K562 (cell line): ENCODE data around the gene CLTA. TPM values are rescaled to one million over a fixed set of nuclear protein-coding genes. Genes with fewer than 3 reads are reported as not detected.

Experiments used
- ATAC-seq: fragments of 200-7000 bp; cut with Tn5 transposase; 3 replicates; pipeline ENCODE4 v1.9.1; 2020; ENCODE audit warnings: moderate library complexity
- BruUV-seq: library from RNA; stranded (reverse); fragments of 400-500 nt; replicated peaks from 2 replicates; lab custom pipeline; 2021; lab: Mats Ljungman, UMichigan
- CTCF ChIA-PET: fragments of 300-600 bp; formaldehyde crosslinking; extraction: SDS; loops from one replicate; lab custom pipeline; 2021; ENCODE audit warnings: low intra/inter-chr PET ratio; lab: Yijun Ruan, JAX
- POLR2A ChIA-PET: fragments of 300-600, 350-650 bp; sonication (Branson Sonifier 250); formaldehyde crosslinking; extraction: SDS; loops from one replicate; lab custom pipeline; 2021; ENCODE audit warnings: antibody characterized with exemption, inconsistent platforms; lab: Yijun Ruan, JAX
- DNase-seq, 4 experiments: peaks; one replicate each; pipeline versions ENCODE4 v3.0.0 to v3.0.0-alpha.2; 2011 to 2018; ENCODE audit warnings: low spot score in 3 of 4, mixed read lengths in 3 of 4; ENCODE audit errors: extremely low read depth in 1 of 4
- FAIRE-seq: peaks from 2 replicates; lab custom pipeline; 2011; peaks lifted over from hg19 to GRCh38; lab: Jason Lieb, UNC
- H2AFZ ChIP-seq: 2 replicates; pipeline ENCODE4 v1.6.0; 2011; ENCODE audit warnings: low read depth, low read length, control low read depth, inconsistent platforms
- H3K27ac ChIP-seq: fragments of 200-600 bp; 3 replicates; pipeline ENCODE4 v1.8.0; 2011; ENCODE audit warnings: low read depth, mild to moderate bottlenecking, control low read depth, inconsistent platforms, low read length, moderate library complexity, mixed read lengths; ENCODE audit errors: extremely low read depth
- H3K27me3 ChIP-seq, 2 experiments: fragments of 300-600 bp in 1 of 2; 2 replicates in 1 of 2; 3 replicates in 1 of 2; pipeline versions ENCODE4 v1.6.0 to v1.8.0; 2011; ENCODE audit warnings: inconsistent platforms in 2 of 2, low read length in 2 of 2, mild to moderate bottlenecking in 1 of 2, mixed read lengths in 1 of 2, moderate library complexity in 1 of 2; ENCODE audit not compliant: control insufficient read depth in 2 of 2, insufficient read depth in 2 of 2
- H3K36me3 ChIP-seq: fragments of 300-600 bp; 3 replicates; pipeline ENCODE4 v1.8.0; 2011; ENCODE audit warnings: mild to moderate bottlenecking, low read length, inconsistent platforms; ENCODE audit not compliant: control insufficient read depth, insufficient read depth
- H3K4me1 ChIP-seq, 2 experiments: fragments of 200-600 bp in 1 of 2; replicated peaks in 1 of 2; 2 replicates in 1 of 2; 3 replicates in 1 of 2; pipeline versions ENCODE4 v1.5.1 to v1.8.0; 2011; ENCODE audit warnings: inconsistent platforms in 2 of 2, low read length in 2 of 2, mild to moderate bottlenecking in 1 of 2, mixed read lengths in 1 of 2, moderate library complexity in 1 of 2; ENCODE audit not compliant: control insufficient read depth in 2 of 2, insufficient read depth in 2 of 2
- H3K4me2 ChIP-seq: 2 replicates; pipeline ENCODE4 v1.6.1; 2011; ENCODE audit warnings: low read length, control low read depth, inconsistent platforms, mixed read lengths; ENCODE audit not compliant: insufficient read depth
- H3K4me3 ChIP-seq: fragments of 200-600 bp; sonication (generic), shearing (Covaris generic); 2 replicates; pipeline ENCODE4 v1.5.1; 2016; ENCODE audit warnings: control low read depth, inconsistent platforms
- H3K79me2 ChIP-seq: fragments of 200-600 bp; 3 replicates; pipeline ENCODE4 v1.8.0; 2011; ENCODE audit warnings: low read length, inconsistent platforms; ENCODE audit not compliant: control insufficient read depth, insufficient read depth
- H3K9ac ChIP-seq, 2 experiments: 2 replicates each; pipeline versions ENCODE4 v1.6.0 to v1.6.1; 2011; ENCODE audit warnings: low read depth in 2 of 2, low read length in 2 of 2, control low read depth in 1 of 2, inconsistent platforms in 1 of 2, mild to moderate bottlenecking in 1 of 2, mixed read lengths in 1 of 2; ENCODE audit not compliant: insufficient read depth in 1 of 2
- H3K9me1 ChIP-seq: one replicate; pipeline ENCODE4 v1.6.0; 2011; ENCODE audit warnings: inconsistent platforms, mild to moderate bottlenecking, low read length, moderate library complexity; ENCODE audit not compliant: control insufficient read depth, insufficient read depth
- H3K9me3 ChIP-seq: replicated peaks from 2 replicates; pipeline ENCODE4 v1.5.1; 2011; ENCODE audit warnings: low read depth, low read length, inconsistent platforms; ENCODE audit not compliant: control insufficient read depth, insufficient read depth
- H4K20me1 ChIP-seq: replicated peaks from 2 replicates; pipeline ENCODE4 v1.6.1; 2011; ENCODE audit warnings: low read length, inconsistent platforms, mixed read lengths; ENCODE audit not compliant: control insufficient read depth, insufficient read depth
- ARID2 ChIP-seq: fragments of 450-650 bp; IDR thresholded peaks from 2 replicates; pipeline ENCODE4 v1.6.1; 2017; ENCODE audit warnings: antibody characterized with exemption, mild to moderate bottlenecking
- HDGF ChIP-seq: fragments of 450-650 bp; IDR thresholded peaks from 2 replicates; pipeline ENCODE4 v1.6.1; 2016
- ILF3 ChIP-seq: fragments of 450-650 bp; IDR thresholded peaks from 2 replicates; pipeline ENCODE4 v1.6.1; 2018; ENCODE audit warnings: antibody characterized with exemption, mild to moderate bottlenecking, moderate library complexity, borderline replicate concordance
- NCOA2 ChIP-seq, 2 experiments: fragments of 450-650 bp; IDR thresholded peaks; 2 replicates each; pipeline ENCODE4 v1.6.1; 2018; ENCODE audit warnings: mild to moderate bottlenecking in 2 of 2, moderate library complexity in 1 of 2; ENCODE audit not compliant: partially characterized antibody in 2 of 2
- NFIC ChIP-seq: fragments of 450-650 bp; IDR thresholded peaks from 2 replicates; pipeline ENCODE4 v1.6.1; 2017; ENCODE audit warnings: mild to moderate bottlenecking, inconsistent platforms
- WGBS: fragments of 100-300 bp; shearing (Covaris generic); methylation state at CpG from one replicate; pipeline ENCODE4 v1.1.6; 2016; ENCODE audit warnings: low coverage, mixed read lengths; ENCODE audit not compliant: insufficient coverage; ENCODE audit errors: missing lambda C conversion rate; 5-methylcytosine and 5-hydroxymethylcytosine counted together
- in situ Hi-C: fragments of 300-500 bp; cut with MboI; formaldehyde crosslinking; loops from 4 replicates; pipeline ENCODE4 v1.15.0; 2018; ENCODE audit warnings: inconsistent platforms, mixed read lengths
- intact Hi-C: fragments of 100-400 bp; cut with micrococcal nuclease; formaldehyde crosslinking; loops from 2 replicates; pipeline ENCODE4 v1.14.2; 2022
- polyA plus RNA-seq, 8 experiments: library from polyadenylated mRNA; depleted of rRNA in 4 of 8; stranded (reverse) in 5 of 8; unstranded in 3 of 8; fragments of >200 nt; fragmentation: Nextera tagmentation in 2 of 8; fragmentation: Illumina TruSeq in 1 of 8; extraction: Ambion mirVana in 2 of 8; extraction: Trizol in 1 of 8; gene quantifications; 2 replicates each; pipeline versions ENCODE4 v1.2.1 to v1.2.3, GENCODE V29; 2011 to 2014; ENCODE audit warnings: inconsistent platforms in 1 of 8, missing spikeins in 1 of 8
- total RNA-seq, 7 experiments: library from RNA; depleted of rRNA in 6 of 7; stranded (reverse); fragments of >200 nt in 6 of 7; fragmentation: Illumina TruSeq in 2 of 7; extraction: Trizol in 2 of 7; gene quantifications; 2 replicates each; pipeline versions ENCODE4 v1.2.1 to v1.2.3, GENCODE V29; 2011 to 2021; ENCODE audit warnings: low replicate concordance in 1 of 7

CLTA gene
- total and polyA plus RNA-seq, 9 of the 15 experiments (the other 6 are each of a cell fraction or from before 2014, with no cell fraction given) = 37.8 to 219 (median 144) TPM

DNA sequence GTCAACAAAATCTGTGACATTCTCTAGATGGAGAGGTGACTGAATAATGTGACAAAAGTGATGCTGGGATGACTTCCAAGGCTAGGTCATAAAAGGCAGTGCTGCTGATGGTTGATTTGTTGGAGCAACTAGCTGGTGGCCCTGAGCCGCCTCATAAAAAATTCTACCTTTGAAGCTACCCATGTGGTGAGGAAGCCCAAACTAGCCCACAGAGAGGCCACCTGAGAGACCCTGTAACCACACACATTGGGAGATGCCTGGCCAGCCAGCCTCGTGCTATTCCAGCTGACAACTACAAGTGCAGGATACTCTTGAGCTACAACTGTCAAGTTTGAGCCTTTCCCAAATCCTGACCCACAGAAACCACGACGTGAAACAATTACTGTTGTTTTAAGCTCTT, 22.7 kb downstream of the CLTA start:
- Histone ChIP-seq H4K20me1 (peaks cover 7% of the 10 kb centered on the region), H3K9ac (no peak overlapping the region), H3K79me2 (peaks cover 20% of the 10 kb centered on the region), H3K4me3 (no peak overlapping the region), H3K9me3 (no peaks in the 10 kb centered on the region), H3K9me1 (no peaks in the 10 kb centered on the region), H3K27ac (no peak overlapping the region), H3K36me3 (peaks cover 85% of the 10 kb centered on the region), H3K4me2 (no peak overlapping the region), H3K27me3 (no peaks in the 10 kb centered on the region), H3K4me1 (peaks cover 11 to 22% of the 10 kb centered on the region in 2 experiments), H2AFZ (no peak overlapping the region)
- POLR2A ChIA-PET = interaction anchor here (0.9 to 1.6 kb wide), 4 partner anchors 12 to 45 kb away, joined by 3 to 7 read pairs (median 4); partner anchors contain the start of gene GNE
- intact Hi-C loops = no loop called here
- FAIRE-seq (no peak), DNase-seq (no peak), ATAC-seq (no peak)
- no peak for TF ChIP-seq HDGF
- no peak for TF ChIP-seq ILF3
- TF ChIP-seq NCOA2 (IDR thresholded peaks at IDR 0.05; ENCODE audit: partially characterized antibody in 2 of 2) = no peak
- CTCF ChIA-PET = no interaction called here
- WGBS = 81% methylated on average over 4 of the region's 4 CpGs
- in situ Hi-C loops = no loop called here
- BruUV-seq = no TSS peak

DNA sequence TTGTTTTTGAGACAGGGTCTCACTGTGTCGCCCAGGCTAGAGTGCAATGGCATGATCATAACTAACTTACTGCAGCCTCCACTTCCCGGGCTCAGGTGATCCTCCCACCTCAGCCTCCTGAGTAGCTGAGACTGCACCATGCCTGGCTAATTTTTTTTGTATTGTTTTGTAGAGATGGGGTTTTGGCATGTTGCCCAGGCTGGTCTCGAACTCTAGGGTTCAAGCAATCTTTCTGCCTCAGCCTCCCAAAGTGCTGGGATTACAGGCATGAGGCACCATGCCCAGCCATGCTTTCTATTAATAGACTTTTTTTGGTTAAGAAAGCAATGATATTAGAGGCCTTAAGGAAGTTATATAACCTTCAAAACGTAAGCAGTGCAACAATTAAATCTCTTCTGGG, 23.3 kb downstream of the CLTA start:
- in situ Hi-C loops = no loop called here
- Histone ChIP-seq H3K79me2 (peaks cover 14% of the 10 kb centered on the region), H3K4me1 (peaks cover 11 to 26% of the 10 kb centered on the region in 2 experiments), H3K9me1 (no peaks in the 10 kb centered on the region), H4K20me1 (peaks cover 7% of the 10 kb centered on the region), H3K27ac (no peak overlapping the region), H3K4me3 (no peak overlapping the region), H3K27me3 (no peaks in the 10 kb centered on the region), H3K9me3 (no peaks in the 10 kb centered on the region), H3K36me3 (peaks cover 85% of the 10 kb centered on the region), H3K4me2 (no peak overlapping the region), H3K9ac (no peak overlapping the region), H2AFZ (no peak overlapping the region)
- ChIA-PET POLR2A (interaction anchor here (0.9 to 1.6 kb wide), 4 partner anchors 13 to 44 kb away, joined by 3 to 7 read pairs (median 4); partner anchors contain the start of gene GNE), CTCF (interaction anchor here (0.6 kb wide), 1 partner anchor 17 kb away, joined by 3 read pairs; no protein-coding TSS in a partner anchor)
- WGBS = 69% methylated on average over 4 of the region's 4 CpGs
- no TSS peak for BruUV-seq
- FAIRE-seq = no peak
- ATAC-seq = no peak
- DNase-seq = no peak
- intact Hi-C loops = no loop called here
- no peak for TF ChIP-seq ARID2
- TF ChIP-seq NFIC = peak; percentile 74
